SK-N-MC (cell line): ENCODE measurements around the gene WNT8B.

ENCODE experiments used
- DNase-seq: peaks from one replicate; pipeline ENCODE4 v3.0.0-alpha.2; 2011; ENCODE audit warnings: low read depth, low spot score
- H3K27ac ChIP-seq: fragments of 200-600 bp; sonication (generic); 2 replicates; pipeline ENCODE4 v1.5.1; 2016; ENCODE audit warnings: mixed run types
- H3K36me3 ChIP-seq: fragments of 200-600 bp; sonication (generic); 2 replicates; pipeline ENCODE4 v1.6.1; 2017; ENCODE audit warnings: antibody characterized with exemption, low read length, mixed read lengths; ENCODE audit not compliant: insufficient read depth
- H3K4me3 ChIP-seq: fragments of 200-600 bp; sonication (generic); 2 replicates; pipeline ENCODE4 v1.5.1; 2016
- H3K9ac ChIP-seq: fragments of 200-600 bp; sonication (generic); 2 replicates; pipeline ENCODE4 v1.8.0; 2017; ENCODE audit warnings: mixed run types, mixed read lengths; ENCODE audit not compliant: insufficient read length
- H3K9me3 ChIP-seq: fragments of 200-600 bp; sonication (generic); 2 replicates; pipeline ENCODE4 v1.6.1; 2017; ENCODE audit warnings: low read depth, mild to moderate bottlenecking, antibody characterized with exemption, low read length, moderate library complexity, mixed read lengths
- EZH2 ChIP-seq: fragments of 200-600 bp; sonication (generic); IDR thresholded peaks from one replicate; pipeline ENCODE4 v1.6.1; 2017; ENCODE audit warnings: antibody characterized with exemption
- FOXP2 ChIP-seq: optimal IDR thresholded peaks from 2 replicates; pipeline ENCODE3; 2011; ENCODE audit warnings: mild to moderate bottlenecking, moderate library complexity; ENCODE audit not compliant: insufficient read depth; ENCODE audit errors: extremely low read length, control extremely low read depth
- POLR2AphosphoS5 ChIP-seq: IDR thresholded peaks from 2 replicates; pipeline ENCODE4 v1.6.1; 2012; ENCODE audit warnings: mild to moderate bottlenecking, low read depth, low read length, borderline replicate concordance

The WNT8B gene

DNA sequence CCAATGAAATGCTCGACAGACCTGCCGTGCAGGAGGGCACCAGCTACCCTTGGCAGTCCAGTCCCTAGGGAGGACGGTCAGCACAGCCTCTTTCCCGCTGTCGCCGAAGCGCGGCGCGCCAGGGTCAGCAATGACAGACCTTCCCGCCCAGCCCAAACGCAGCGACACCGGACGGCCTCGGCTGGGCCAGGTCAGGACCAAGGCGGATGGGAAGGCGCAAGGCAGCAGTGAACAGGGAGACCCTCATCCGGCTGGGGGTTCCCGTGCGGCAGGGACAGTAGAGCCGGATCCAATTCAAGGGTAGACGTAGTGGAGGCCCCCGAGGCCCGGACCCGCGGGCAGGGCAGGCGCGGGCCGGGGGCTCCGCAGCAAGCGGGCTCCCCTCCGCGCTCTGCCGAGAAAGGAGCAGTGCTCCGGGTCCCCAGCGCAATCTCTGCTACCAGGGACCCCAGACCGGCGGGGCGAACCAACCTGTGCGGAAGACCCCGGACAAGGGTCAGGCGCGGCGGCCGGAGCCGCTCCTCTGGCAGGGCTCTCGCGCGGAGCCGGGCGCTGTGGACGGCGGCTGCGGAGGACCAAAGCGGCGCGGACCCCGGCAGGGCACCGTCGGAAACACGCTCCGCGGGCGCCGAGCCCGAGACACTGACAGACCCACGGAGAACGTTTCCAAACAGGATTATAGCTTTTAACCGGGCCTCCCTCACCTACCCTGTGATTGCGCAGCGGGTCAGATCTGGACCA is 56.7 kb downstream of the WNT8B start, which contains the start of gene SEC31B:
Gene SEC31B, minus strand, starts transcription at position 551 of the 741 bp plus-strand sequence. CDS start 2,909 bp downstream, outside the sequence.
- no peaks in the 10 kb centered on the region for H3K9me3 ChIP-seq
- no peak within 1 kb of the TSS for H3K27ac ChIP-seq
- no peak for DNase-seq
- no peak within 1 kb of the TSS for H3K4me3 ChIP-seq
- no peaks in the 10 kb centered on the region; the same call in 1 of the 2 replicates for H3K36me3 ChIP-seq
- no peak within 1 kb of the TSS for H3K9ac ChIP-seq
- TF ChIP-seq POLR2AphosphoS5 (no peak), FOXP2 (no peak), EZH2 (no peak)

DNA sequence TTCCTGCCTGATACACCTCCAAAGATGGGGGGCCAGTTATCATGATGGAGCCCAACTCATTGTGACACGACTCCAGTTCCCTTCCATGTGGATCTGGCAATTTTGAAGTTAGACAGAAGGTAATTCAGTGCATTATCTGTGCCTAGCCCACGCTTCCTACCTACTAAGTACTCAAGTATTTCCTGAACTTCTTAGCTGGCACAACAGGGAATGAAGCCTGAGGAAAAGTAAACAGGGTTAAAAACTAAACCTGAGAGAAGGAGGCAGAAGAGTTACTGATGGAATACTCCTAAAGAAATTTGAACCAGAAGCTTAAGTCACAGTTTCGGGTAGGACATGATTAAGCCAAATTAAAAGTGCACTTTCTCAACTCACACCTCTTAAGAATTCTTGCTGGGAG is 58.0 kb downstream of the WNT8B start:
- DNase-seq, result no peak
- Histone ChIP-seq H3K9ac (no peak overlapping the region), H3K9me3 (no peaks in the 10 kb centered on the region), H3K4me3 (no peak overlapping the region), H3K36me3 (no peaks in the 10 kb centered on the region; the same call in 1 of the 2 replicates), H3K27ac (no peak overlapping the region)
- no peak for TF ChIP-seq POLR2AphosphoS5
- TF ChIP-seq EZH2, result no peak
- TF ChIP-seq FOXP2, result no peak

DNA sequence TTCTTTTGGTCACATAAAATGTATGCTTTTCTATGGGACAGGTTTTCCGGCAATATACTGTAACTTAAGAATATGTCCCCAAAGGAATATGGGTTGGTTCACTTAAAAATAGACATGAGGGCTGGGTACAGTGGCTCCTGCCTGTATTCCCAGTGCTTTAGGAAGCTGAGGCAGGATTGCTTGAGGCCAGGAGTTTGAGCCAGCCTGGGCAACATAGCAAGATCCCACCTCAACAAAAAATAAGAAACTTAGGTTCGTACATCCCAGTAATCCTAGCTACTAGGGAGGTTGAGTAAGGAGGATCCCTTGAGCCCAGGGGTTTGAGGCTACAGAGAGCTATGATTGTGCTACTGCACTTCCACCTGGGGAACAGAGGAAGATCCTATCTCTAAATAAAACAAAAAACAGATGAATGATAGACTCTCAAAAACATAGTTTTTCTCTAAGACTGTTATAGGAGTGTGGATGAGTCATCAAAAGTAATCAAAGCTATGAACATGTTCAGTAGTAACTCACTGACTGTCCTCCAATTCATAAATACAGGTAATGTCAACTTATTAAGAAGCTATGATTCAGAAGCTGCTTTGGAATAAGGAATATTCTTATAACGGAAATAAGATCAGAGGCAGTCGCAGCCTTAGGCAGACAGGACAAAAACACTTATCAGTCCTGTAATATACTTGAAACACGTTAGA is 59.4 kb downstream of the WNT8B start:
- TF ChIP-seq EZH2 (no peak), FOXP2 (no peak), POLR2AphosphoS5 (no peak)
- no peak overlapping the region for H3K9ac ChIP-seq
- H3K4me3 ChIP-seq, result no peak overlapping the region
- no peak for DNase-seq
- no peaks in the 10 kb centered on the region for H3K9me3 ChIP-seq
- peaks cover 10% of the 10 kb centered on the region; the same call in 1 of the 2 replicates for H3K36me3 ChIP-seq
- H3K27ac ChIP-seq, result no peak overlapping the region

DNA sequence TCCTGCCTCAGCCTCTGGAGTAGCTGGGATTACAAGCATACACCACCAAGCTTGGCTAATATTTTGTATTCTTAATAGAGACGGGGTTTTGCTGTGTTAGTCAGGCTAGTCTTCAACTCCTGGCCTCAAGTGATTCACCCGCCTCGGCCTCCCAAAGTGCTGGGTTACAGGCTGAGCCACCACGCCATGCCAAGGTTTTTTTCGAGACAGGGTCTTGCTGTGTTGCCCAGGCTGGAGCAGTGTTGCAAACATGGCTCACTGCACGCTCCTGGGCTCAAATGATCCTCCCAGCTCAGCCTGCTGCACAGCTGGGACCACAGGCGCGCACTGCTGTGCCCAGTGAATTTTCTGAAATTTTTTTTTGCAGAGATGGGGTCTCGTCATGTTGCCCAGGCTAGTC is 60.1 kb downstream of the WNT8B start:
- TF ChIP-seq EZH2 (no peak), FOXP2 (no peak), POLR2AphosphoS5 (no peak)
- Histone ChIP-seq H3K9me3 (no peaks in the 10 kb centered on the region), H3K36me3 (peaks cover 10% of the 10 kb centered on the region; the same call in 1 of the 2 replicates), H3K4me3 (no peak overlapping the region), H3K9ac (no peak overlapping the region), H3K27ac (no peak overlapping the region)
- no peak for DNase-seq

DNA sequence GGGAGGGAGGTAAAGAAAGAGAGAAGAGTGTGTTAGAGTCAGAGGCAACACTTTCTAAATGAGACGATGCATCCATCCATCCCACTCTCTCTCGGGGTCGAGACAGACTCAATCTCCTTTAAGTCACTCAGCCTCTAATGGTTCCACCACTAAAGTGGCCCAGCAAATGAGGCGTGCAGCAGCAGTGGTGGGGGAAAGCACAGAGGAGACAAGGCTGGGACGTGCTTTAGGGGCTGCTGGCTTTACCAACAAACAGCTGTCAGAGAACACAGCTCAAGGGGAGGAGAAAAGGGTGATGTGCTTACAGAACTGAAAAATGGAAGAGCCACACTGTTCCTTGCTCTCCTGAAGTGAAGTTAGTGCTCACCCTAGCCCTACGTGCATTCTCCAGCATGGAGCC is 61.4 kb downstream of the WNT8B start:
- no peak for DNase-seq
- H3K27ac ChIP-seq, result no peak overlapping the region
- no peak overlapping the region for H3K9ac ChIP-seq
- TF ChIP-seq FOXP2 (no peak), EZH2 (no peak), POLR2AphosphoS5 (no peak)
- no peak overlapping the region for H3K4me3 ChIP-seq
- H3K36me3 ChIP-seq, result peaks cover 10% of the 10 kb centered on the region; the same call in 1 of the 2 replicates
- H3K9me3 ChIP-seq, result no peaks in the 10 kb centered on the region

DNA sequence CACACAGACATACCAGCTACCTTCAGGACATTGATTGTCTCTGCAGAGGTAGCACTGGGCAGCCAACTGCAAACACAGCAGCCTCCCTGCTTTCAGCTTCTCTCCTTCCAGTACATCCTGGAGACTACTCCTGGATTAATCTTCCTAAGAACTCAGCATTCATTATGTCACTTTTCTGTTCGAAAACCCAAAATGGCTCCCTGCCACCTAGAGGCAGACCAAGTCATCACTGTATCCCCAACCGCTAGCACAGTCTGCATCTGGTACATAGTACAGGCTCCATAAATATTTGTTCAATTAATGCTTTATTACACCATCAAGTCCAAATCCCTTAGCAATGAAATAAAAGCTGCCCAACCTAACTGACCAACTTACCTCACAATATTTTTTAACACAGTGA is 61.8 kb downstream of the WNT8B start:
- TF ChIP-seq FOXP2 (no peak), EZH2 (no peak), POLR2AphosphoS5 (no peak)
- H3K27ac ChIP-seq, result no peak overlapping the region
- H3K36me3 ChIP-seq, result peaks cover 10% of the 10 kb centered on the region; the same call in 1 of the 2 replicates

DNA sequence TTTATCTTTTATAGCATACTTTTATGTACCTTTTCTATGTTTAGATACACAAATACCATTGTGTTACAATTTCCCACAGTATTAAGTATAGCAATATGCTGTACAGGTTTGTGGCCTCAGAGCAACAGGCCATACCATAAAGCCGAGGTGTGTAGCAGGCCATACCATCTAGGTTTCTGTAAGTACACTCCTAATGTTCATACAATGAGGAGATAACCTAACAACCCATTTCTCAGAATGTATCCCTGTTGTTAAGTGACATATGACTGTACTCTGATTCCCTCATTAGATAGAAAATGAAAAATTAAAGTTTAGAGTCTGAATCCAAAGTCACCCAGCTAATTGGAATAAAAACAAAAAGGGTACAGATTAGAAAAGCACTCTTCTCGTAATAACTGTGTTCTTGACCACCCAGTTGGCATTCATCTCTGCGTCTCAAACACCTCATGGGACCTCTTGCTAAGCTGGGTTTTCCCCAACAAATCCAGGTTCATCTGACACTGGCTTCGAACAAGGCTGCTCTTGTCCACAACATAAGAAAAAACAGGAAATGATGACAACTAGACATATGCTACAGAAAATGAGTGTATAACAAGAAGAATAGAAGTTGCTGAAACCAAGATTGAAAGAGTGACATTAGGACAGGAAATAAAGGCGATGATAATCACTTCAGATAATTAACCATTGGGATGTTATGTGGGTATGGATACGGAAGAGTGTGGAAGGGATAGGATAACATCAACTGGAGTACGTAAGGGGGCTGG is 65.5 kb downstream of the WNT8B start:
- H3K36me3 ChIP-seq, result peaks cover 10% of the 10 kb centered on the region; the same call in 1 of the 2 replicates
- H3K4me3 ChIP-seq, result peak overlapping the region; percentile 84
- H3K27ac ChIP-seq, result no peak overlapping the region
- H3K9ac ChIP-seq, result peak overlapping the region; percentile 86
- H3K9me3 ChIP-seq, result no peaks in the 10 kb centered on the region
- no peak for DNase-seq
- TF ChIP-seq FOXP2, result no peak
- no peak for TF ChIP-seq POLR2AphosphoS5
- no peak for TF ChIP-seq EZH2

More for the DNA sequence above, 61.8 kb downstream of the WNT8B start:
- Histone ChIP-seq H3K4me3 (no peak overlapping the region), H3K9me3 (no peaks in the 10 kb centered on the region), H3K9ac (no peak overlapping the region)
- DNase-seq, result no peak

DNA sequence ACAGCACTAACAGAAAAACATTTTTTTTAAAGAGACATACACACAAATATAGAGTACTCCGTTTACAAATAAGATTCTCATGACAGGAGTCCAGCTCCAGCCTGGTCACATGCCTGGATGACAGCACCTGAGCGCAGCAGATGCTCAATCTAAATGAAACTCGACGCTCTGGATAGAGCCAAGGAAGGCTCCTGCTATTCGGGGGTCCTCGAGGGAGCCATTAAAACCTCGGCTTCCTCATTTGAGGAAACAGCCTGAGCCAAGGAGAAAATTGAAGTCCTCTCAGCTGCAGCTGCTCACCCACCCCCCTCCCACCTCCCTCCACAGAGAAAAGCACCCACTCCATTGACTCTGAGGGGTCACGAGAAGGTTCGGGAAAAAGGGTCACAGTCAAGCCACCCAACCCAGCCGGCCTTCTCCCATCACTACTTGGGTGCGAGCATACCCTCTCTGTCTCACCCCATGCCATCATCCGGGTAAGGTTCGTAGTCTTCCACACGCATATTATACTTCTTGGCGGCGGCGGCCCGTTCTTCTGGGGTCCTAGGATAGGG is 66.2 kb downstream of the WNT8B start:
- no peaks in the 10 kb centered on the region for H3K9me3 ChIP-seq
- H3K9ac ChIP-seq, result peak overlapping the region; percentile 86
- no peak overlapping the region for H3K27ac ChIP-seq

More for the DNA sequence above, 66.2 kb downstream of the WNT8B start:
- Histone ChIP-seq H3K4me3 (peak overlapping the region; percentile 84), H3K36me3 (peaks cover 10% of the 10 kb centered on the region; the same call in 1 of the 2 replicates)
- TF ChIP-seq FOXP2 (no peak), POLR2AphosphoS5 (no peak), EZH2 (no peak)
- DNase-seq, result no peak
